GM10266 (cell line): ENCODE measurements around the gene B3GLCT.

ENCODE experiments used
- DNase-seq: peaks from one replicate; pipeline ENCODE4 v3.0.0; 2012; ENCODE audit errors: extremely low spot score
- TF ChIP-seq, protein P1 (sequence below): IDR thresholded peaks from 2 replicates; pipeline ENCODE4 v1.5.1; 2012; ENCODE audit warnings: mild to moderate bottlenecking, low read depth; ENCODE audit not compliant: control insufficient read depth, insufficient read depth; ENCODE audit errors: missing control alignments

B3GLCT gene

DNA sequence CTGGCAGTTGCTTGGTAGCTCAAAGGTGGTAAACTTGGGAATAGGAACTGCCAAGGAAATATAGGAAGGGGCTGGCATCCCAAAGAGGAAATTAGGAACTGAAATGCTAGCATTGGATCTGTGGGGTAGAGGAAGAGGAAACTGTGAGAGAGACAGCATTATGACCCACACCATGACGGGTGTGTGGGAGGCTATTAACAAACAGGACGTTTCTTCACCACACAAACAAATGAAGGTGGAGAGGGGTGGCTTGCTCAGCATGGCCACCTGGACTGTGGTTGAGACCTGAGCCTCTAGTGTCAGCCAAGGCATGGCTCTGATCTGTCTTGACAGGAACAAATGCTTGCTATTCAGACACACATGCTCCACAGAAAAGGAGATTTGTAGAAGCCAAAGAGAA lies 178.2 kb downstream of the B3GLCT start:
- TF ChIP-seq, protein P1, sequence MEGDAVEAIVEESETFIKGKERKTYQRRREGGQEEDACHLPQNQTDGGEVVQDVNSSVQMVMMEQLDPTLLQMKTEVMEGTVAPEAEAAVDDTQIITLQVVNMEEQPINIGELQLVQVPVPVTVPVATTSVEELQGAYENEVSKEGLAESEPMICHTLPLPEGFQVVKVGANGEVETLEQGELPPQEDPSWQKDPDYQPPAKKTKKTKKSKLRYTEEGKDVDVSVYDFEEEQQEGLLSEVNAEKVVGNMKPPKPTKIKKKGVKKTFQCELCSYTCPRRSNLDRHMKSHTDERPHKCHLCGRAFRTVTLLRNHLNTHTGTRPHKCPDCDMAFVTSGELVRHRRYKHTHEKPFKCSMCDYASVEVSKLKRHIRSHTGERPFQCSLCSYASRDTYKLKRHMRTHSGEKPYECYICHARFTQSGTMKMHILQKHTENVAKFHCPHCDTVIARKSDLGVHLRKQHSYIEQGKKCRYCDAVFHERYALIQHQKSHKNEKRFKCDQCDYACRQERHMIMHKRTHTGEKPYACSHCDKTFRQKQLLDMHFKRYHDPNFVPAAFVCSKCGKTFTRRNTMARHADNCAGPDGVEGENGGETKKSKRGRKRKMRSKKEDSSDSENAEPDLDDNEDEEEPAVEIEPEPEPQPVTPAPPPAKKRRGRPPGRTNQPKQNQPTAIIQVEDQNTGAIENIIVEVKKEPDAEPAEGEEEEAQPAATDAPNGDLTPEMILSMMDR, result no peak
- DNase-seq, result no peak

DNA sequence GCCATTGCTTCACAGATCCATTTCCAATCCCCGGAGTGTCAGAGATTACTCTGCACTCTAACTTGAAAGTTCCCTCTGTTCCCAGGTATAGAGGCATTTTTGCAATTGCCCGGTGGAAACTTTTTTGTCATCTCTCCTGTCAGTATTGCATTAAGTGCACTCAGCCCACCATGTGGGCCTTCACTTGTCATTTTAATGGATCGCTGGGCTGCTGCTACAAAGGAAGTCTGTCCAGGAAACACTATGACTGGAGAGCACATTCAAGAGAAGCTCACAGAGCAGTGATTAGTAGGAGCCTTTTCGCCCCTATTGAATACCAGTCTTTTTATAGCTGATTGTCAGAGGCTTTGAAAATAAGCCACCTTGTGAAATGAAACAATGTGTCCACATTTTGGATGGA lies 180.9 kb downstream of the B3GLCT start:
- DNase-seq, result no peak

More for the DNA sequence above, 180.9 kb downstream of the B3GLCT start:
- TF ChIP-seq, protein P1, result no peak
